K562 (cell line): Measurements from ENCODE around the gene MMP28.

Source experiments
- CSDE1 ChIP-seq, 2 experiments: fragments of 450-650 bp; IDR thresholded peaks; 2 replicates each; pipeline ENCODE4 v1.6.1; 2016; ENCODE audit warnings: mild to moderate bottlenecking in 1 of 2
- POLR2A ChIP-seq: fragments of 450-650 bp; conservative IDR thresholded peaks from 2 replicates; pipeline ENCODE4 v1.6.1; 2016
- RAD21 ChIP-seq, 2 experiments: fragments of 250-450 bp in 1 of 2; fragments of 450-650 bp in 1 of 2; sonication (Bioruptor Pico) in 1 of 2; formaldehyde crosslinking in 1 of 2; IDR thresholded peaks in 1 of 2; conservative IDR thresholded peaks in 1 of 2; 2 replicates each; pipeline versions ENCODE4 v1.4.0 to v1.8.0; 2020 to 2022; ENCODE audit warnings: mild to moderate bottlenecking in 2 of 2, moderate library complexity in 1 of 2
- YBX1 ChIP-seq: fragments of 450-650 bp; IDR thresholded peaks from 2 replicates; pipeline ENCODE4 v1.7.1; 2016; ENCODE audit warnings: mild to moderate bottlenecking
- YY1 ChIP-seq, 3 experiments: IDR thresholded peaks; 2 replicates each; pipeline ENCODE4 v1.6.1; 2011; ENCODE audit warnings: low read length in 2 of 3, mild to moderate bottlenecking in 2 of 3, moderate library complexity in 2 of 3, borderline replicate concordance in 1 of 3, control low read depth in 1 of 3, low read depth in 1 of 3; ENCODE audit not compliant: insufficient read depth in 3 of 3, insufficient replicate concordance in 2 of 3, control insufficient read depth in 1 of 3, insufficient read length in 1 of 3; ENCODE audit errors: extremely low read depth in 1 of 3
- ZBTB8A ChIP-seq: fragments of 450-650 bp; IDR thresholded peaks from 2 replicates; pipeline ENCODE4 v1.6.1; 2018; ENCODE audit warnings: mild to moderate bottlenecking, moderate library complexity; ENCODE audit not compliant: partially characterized antibody

- TF ChIP-seq POLR2A (no peak), CSDE1 (IDR thresholded peaks at IDR 0.05) (no peak), YY1 (IDR thresholded peaks at IDR 0.05; ENCODE audit: borderline replicate concordance in 1 of 3, control insufficient read depth in 1 of 3, extremely low read depth in 1 of 3, insufficient read depth in 3 of 3, insufficient read length in 1 of 3, insufficient replicate concordance in 2 of 3, low read depth in 1 of 3, low read length in 2 of 3) (no peak), YBX1 (no peak), RAD21 (CRISPR knock-in tag; conservative IDR thresholded peaks at IDR 0.05 in 1 of 2, IDR thresholded peaks at IDR 0.05 in 1 of 2) (no peak), ZBTB8A (no peak)
Measured at GRCh38 chr17:35725802-35726126, 69.7 kb downstream of the MMP28 start.
